DND-41 (cell line): Measurements from ENCODE around the gene PIGQ.

Experiments
- CTCF ChIP-seq: IDR thresholded peaks from 2 replicates; pipeline ENCODE4 v1.5.1; 2012; ENCODE audit warnings: borderline replicate concordance, low read length, moderate library complexity, mild to moderate bottlenecking; ENCODE audit not compliant: poor library complexity, severe bottlenecking; ENCODE audit errors: extremely low read depth
- EZH2 ChIP-seq: IDR thresholded peaks from 3 replicates; pipeline ENCODE4 v1.6.1; 2012; ENCODE audit warnings: borderline replicate concordance, low read depth, mild to moderate bottlenecking, moderate library complexity, low read length, inconsistent platforms; ENCODE audit not compliant: severe bottlenecking

GRCh38 chr16:608019-608418, 38.3 kb downstream of the PIGQ start:
- TF ChIP-seq CTCF (no peak), EZH2 (no peak)
